GM12872 (cell line): ENCODE data around the gene VKORC1L1.

Experiments used
- TF ChIP-seq, protein P1 (sequence below): IDR thresholded peaks from 3 replicates; pipeline ENCODE4 v1.5.1; 2011; ENCODE audit warnings: low read depth, mild to moderate bottlenecking, low read length, moderate library complexity; ENCODE audit not compliant: insufficient read depth

Gene VKORC1L1

DNA sequence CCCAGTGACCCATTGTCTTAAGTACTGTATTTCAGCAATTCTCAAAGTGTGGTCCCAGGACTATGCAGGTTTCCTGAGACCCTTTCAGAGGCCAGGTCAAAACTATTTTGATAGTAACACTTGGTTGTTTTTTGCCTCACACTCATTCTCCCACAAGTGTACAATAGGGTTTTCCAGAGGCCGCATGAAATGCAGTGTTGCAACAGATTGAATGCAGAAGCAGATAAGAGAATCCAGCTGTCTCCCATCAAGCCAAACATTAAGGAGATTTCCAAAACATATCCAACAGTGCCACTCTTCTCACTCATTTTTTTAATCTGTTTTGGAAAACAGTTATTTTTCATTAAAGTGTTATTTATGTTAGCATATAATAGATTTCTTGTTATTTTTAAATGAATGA is 20.0 kb downstream of the VKORC1L1 start:
- TF ChIP-seq, protein P1, sequence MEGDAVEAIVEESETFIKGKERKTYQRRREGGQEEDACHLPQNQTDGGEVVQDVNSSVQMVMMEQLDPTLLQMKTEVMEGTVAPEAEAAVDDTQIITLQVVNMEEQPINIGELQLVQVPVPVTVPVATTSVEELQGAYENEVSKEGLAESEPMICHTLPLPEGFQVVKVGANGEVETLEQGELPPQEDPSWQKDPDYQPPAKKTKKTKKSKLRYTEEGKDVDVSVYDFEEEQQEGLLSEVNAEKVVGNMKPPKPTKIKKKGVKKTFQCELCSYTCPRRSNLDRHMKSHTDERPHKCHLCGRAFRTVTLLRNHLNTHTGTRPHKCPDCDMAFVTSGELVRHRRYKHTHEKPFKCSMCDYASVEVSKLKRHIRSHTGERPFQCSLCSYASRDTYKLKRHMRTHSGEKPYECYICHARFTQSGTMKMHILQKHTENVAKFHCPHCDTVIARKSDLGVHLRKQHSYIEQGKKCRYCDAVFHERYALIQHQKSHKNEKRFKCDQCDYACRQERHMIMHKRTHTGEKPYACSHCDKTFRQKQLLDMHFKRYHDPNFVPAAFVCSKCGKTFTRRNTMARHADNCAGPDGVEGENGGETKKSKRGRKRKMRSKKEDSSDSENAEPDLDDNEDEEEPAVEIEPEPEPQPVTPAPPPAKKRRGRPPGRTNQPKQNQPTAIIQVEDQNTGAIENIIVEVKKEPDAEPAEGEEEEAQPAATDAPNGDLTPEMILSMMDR: no peak

DNA sequence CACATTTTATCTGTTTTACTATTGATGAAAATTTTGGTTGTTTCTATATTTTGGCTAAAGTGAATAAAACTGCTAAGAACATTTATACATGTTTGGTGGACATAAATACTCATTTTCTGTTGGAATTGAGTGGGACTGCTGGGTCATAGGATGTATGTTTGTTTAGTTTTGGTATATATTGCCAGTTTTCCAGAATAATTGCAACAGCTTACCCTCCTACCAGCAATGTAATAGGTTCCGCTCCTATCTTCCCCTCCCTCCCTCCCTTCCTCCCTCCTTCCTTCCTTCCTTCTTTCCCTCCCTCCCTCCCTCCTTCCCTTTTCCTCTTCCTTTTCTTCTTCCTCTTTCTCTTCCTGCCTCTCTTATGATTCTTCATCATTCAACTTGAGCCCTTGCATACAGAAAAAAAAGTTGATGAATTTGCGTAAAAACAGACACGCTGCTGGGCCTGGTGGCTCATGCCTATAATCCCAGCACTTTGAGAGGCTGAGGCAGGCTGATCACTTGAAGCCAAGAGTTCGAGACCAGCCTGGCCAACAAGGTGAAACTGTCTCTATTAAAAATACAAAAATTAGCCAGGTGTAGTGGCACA is 23.5 kb downstream of the VKORC1L1 start:
- TF ChIP-seq, protein P1: no peak

DNA sequence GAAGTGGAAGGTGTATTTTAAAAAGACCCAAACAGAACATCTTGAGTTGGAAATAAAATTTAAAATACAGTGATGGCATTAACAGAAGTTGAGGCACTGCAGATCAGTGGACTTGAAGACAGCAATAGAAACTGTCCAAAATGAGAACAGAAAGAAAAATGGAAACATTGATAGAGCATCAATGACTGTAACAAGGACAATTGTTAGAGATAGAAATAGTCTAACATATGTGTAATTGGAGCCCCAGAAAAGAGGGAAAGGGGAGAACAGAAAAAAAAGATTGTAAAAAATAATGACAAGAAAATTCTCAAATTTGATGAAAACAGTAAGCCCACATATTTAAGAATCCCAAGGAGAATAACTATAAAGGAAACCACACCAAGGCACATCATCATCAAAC is 29.4 kb downstream of the VKORC1L1 start:
- TF ChIP-seq, protein P1: no peak

DNA sequence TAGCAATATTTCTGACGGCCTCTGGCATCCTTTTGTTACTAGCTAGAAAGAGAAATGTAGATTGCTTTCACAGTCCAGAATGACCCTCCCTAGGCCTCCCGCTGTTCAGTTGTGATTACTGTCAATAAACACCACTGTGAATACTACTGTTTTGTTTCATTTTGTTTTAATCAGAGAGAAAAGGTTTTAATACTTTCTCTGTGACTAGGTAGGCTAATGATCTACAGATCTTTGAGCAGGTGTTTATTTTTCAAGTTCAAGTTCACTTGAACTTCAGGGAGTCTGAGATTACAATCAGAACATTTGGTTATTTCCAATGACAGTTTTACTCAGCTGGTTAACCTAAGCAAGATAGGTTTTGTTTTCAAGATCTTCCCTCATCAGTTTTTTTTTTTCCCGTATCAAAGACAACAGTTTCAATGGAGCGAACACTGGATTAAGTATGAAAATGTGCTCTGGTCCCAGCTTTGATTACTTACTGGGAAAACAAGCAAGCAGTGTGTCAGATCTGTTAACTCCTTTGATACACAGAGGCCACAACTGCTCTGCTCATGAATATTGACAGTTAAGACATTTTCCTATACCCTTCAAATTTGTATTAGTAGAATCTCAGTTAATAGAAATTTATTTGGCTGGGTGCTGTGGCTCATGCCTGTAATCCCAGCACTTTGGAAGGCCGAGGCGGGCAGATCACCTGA is 34.8 kb downstream of the VKORC1L1 start:
- TF ChIP-seq, protein P1: no peak

DNA sequence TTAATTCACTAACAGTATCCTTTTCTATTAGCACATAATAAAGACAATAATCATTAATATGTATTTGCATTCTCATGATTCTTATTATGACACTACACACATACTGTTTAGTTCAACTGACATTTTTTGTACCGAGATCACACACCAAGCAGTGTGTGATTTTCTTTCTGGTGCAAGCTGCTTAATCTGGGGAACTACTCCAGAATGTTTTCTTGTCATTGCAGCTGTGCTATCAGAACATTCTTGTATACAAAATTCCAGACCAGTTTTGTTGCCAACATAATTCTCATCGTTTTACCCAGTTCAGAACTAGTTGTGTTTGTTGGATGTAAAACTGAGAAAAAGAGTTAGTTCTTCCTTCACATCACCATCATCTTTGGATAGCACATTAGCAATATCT is 37.4 kb downstream of the VKORC1L1 start:
- TF ChIP-seq, protein P1: no peak

DNA sequence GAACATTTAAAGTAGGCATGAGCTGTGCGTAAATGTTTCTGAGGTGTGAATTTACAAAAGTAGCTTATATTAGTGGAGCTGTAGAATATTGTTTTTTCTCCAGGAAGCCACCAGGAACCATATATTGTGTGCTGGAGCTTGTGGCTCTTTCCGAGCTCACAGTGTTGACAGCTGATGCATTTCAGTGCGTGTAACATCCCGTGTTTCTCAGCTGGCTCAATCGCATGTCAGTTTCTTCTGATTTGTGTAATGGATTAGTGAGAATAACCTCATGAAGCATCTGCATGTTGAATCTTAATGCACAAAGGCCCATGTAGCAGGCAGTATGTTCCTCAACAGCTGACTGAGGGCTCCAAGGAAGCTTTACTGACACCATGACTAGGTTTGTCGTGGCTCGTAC is 39.4 kb downstream of the VKORC1L1 start:
- TF ChIP-seq, protein P1: no peak

DNA sequence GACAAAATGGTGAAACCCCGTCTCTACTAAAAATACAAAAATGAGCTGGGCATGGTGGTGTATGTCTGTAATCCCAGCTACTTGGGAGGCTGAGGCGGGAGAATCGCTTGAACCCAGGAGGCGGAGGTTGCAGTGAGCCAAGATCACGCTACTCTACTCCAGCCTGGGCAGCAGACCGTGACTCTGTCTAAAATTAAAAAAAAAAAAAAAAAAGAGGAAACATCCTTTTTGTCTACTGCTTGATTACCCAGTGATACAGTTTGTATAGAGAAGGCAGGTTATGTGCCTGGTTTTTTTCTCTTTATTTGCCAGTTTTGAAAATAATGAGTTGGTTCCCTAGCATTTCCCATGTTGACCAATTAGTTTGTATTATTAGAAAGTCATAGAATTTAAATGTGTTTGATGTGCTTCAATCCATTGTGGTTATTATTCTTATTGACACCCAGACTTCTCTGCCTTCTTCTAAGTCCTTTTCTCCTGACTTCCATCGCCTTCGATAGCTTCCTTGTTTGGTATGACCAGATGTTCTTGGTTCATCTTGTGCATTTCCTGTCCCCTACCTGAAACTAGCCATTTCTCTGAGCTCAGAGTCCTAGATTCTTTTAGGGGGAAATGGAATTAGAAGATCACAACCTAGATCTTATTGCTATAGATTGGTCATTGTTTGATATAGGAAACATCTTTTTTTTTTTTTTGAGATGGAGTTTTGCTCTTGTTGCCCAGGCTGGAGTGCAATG is 43.2 kb downstream of the VKORC1L1 start:
- TF ChIP-seq, protein P1: no peak
